GM03348 (cell line): ENCODE data around the gene PRORP.
"Not testable (repeated sequence)": the region's sequence is repeated elsewhere in the genome, so short reads cannot be mapped to it uniquely, and the experiment has no call there.

Source experiments
- DNase-seq: peaks from one replicate; pipeline ENCODE4 v3.0.0; 2012; ENCODE audit warnings: low spot score

Gene PRORP

GRCh38 chr14:35138585-35138984 lies 16.2 kb downstream of the PRORP start:
- no peak for DNase-seq

DNA sequence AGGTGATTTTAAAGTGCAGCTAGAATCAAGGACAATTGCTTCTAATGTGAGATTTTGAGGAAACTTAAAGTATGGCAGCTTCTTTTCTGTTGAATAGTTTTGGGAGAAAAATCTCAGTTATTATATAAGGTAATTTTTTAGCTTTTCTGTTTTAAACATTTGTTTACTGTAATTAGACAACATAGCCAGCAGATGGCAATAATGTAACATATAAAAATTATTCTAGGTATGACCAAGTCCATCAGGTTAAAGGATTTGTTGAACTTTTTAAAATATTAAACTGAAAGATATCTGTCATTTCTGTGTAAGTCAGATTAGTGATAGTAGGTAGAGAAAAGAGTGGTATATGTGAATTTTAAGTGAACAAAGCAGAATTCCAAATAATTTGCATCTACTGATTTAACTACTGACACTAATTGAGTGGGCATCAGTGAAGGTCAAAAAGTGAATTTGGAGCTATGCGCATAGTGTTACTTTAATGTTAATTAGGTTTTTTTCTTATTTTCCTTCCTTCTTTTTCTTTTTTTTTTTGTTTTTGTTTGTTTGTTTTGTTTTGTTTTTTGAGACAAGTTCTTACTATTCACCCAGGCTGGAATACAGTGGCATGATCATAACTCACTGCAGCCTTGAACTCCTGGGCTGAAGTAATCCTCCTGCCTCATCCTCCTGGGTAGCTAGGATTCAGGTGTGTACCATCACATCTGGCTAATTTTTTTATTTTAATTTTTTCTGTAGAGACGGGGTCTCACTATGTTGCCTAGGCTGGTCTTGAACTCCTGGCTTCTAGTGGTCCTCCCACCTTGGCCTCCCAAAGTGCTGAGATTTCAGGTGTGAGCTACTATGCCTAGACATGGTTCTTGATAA lies 18.6 kb downstream of the PRORP start:
- DNase-seq, result peak; percentile 47

- no peak for DNase-seq
Observed at GRCh38 chr14:35144029-35144428, 21.7 kb downstream of the PRORP start.

DNA sequence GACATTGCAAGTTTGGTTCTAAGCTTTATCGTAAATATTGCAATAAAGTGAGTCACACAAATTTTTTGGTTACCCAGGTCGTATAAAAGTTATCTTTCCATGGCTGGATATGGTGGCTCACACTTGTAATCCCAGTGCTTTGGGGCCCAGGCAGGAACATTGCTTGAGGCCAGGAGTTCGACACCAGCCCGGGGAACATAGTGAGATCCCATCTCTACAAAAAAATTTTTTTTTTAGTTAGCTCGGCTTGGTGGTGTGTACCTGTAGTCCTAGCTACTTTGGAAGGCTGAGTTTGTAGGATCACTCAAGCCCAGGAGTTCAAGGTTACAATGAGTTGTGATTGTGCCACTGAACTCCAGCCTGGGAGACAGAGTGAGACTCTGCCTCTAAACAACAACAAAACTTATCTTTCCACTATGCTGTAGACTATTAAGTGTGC lies 24.4 kb downstream of the PRORP start:
- DNase-seq, result no peak

DNA sequence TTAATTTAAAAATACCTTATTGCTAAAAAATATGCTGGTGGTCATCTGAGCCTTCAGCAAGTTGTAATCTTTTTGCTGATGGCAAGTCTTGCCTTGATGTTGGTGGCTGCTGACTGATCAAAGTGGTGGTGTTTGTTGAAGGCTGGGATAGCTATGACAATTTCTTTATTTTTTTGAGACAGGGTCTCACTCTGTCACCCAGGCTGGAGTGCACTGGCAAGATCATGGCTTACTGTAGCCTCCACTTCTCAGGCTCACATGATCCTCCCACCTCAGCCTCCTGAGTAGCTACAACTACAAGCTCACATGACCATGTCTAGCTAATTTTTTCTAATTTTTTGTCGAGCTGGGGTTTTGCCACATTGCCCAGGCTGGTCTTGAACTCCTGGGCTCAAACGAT lies 24.8 kb downstream of the PRORP start:
- DNase-seq, result no peak

DNA sequence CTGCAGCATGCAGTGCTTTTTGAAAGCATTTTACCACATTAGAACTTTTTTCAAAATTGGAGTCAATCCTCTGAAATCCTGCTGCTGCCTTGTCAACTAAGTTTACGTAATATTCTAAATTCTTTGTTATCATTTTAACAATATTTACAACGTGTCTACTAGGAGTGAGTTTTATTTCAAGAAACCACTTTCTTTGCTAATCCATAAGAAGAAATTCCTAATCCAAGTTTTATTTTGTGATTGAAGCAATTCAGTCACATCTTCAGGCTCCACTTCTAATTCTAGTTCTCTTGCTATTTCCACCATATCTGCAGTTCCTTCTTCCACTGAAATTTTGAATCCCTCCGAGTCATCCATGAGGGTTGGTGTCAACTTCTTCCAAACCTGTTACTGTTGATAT lies 25.4 kb downstream of the PRORP start:
- no peak for DNase-seq

DNA sequence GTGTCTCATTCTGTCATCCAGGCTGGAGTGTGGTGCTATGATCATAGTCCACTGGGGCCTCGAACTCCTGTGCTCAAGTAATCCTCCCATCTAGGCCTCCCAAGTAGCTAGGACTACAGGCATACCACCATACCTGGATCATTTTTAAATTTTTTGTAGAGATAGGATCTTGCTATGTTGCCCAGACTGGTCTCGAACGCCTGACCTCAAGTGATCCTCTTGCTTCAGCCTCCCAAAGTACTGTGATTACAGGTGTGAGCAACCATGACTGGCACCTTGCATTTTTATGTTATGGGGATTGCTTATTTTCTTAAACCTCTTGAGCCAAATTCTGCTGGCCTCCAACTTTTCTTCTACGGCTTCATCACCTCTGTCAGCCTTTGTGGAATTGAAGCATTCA lies 26.9 kb downstream of the PRORP start:
- DNase-seq, result no peak

- not testable (repeated sequence) for DNase-seq
Observed at GRCh38 chr14:35152531-35152930, 30.2 kb downstream of the PRORP start.

GRCh38 chr14:35154016-35154415 lies 31.7 kb downstream of the PRORP start:
- no peak for DNase-seq

DNA sequence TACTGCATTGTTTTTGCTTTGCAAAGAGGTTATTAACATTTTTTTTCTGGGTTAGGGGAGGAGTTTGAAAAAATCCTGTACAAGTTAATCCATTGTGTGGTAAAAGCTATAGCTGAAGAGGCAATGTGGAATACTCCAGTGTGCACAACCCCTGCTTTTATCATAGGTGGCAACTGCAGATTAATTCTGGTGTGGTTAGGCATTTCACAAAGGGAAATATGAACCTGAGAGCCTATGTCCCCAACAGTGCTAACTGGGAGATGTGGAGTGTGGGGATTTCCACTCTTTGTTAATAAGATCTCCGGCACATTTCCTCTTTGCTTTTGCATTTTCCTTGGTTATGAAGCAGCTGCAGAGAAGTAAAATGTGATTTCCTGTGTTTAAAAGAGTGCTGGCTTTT lies 33.6 kb downstream of the PRORP start:
- peak; percentile 19 for DNase-seq

- DNase-seq, result no peak
Observed at GRCh38 chr14:35158491-35158890, 36.1 kb downstream of the PRORP start.

- DNase-seq, result no peak
Observed at GRCh38 chr14:35158951-35159653, 36.8 kb downstream of the PRORP start.

DNA sequence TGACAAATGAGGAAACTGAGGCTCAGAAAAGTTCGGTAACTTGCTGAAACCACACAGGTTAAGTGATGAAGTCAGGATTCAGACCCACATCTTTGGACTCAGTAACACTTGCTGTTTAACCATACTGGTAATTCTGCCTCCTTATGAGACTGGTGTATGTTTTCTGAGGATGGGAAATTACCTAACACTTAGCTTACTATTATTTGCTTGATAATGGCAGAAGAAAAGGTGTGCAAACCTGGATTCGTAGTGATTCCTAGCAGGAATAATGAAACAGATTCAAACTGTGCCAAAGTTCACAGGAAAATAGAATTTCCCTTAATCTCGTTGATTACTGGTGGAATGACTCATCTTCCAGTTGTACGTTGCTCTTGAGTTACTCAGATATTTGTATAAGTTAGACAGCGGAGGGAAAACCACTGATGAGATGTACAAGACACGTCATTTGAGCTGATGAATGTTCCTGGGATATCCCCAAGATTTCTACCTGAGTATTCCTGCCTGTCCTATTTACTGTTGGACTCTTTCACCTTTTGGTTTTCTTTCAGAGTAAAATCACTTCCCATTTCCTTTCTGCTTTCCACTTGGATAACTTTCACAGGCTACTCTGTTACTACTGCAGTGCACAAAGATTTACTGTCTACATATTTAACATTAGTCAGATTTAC lies 37.5 kb downstream of the PRORP start:
- DNase-seq, result peak; percentile 63

DNA sequence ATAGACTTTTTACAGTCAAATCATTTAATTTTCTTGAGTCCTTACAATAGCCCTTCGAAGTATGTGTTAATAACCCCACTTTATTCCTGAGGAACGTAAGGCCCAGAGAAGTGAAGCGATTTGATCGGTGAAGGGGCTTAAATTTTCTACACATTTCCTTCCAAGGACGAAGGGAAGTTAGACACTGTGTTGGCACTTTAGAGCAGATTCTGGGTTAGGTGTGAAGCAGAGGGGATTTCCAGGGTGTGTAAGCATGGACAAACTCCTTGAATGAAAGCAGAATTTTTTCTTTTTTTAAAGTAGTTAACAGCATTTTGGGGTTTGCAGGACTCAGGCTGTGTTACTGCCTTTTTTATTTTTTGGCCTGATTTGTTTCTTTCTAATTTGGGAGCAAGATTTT lies 38.9 kb downstream of the PRORP start:
- no peak for DNase-seq

- no peak for DNase-seq
Observed at GRCh38 chr14:35163384-35163783, 41.0 kb downstream of the PRORP start.

DNA sequence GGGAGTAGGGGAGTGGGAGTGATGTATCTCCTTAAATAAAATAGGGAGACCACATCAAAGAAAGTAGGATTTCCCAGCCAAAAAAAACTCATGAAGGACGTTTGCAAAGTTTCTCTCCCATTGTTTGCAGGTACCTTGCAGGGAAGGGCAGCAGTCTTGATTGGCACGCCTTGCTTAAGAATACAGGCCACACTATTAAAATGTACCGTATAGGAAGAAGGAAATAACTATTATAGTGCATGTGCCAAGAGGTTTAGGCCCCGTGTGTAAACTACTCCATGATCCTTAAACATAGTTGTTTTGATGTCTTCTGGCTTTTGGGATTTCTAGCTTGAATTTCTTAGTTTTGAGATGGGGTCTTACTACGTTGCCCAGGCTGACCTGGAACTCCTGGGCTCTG lies 42.5 kb downstream of the PRORP start:
- no peak for DNase-seq

DNA sequence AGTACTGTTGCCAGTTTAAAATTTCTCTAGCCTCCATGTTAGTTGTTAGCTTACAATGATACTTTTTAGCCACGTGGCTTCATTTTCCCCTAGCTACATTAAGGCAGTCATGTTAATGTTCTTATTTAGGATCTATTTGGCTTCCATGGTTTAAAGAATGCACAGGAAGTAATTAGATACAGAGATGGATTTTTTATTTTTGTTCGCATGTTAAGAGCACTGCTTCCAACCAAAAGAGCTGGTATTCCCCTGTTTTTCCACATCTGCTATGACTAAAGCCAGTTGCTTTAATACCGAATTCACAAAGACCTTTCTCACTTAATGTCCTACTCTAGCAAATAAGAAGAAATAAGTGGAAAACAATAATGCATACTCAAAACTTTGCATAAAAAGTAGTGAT lies 45.1 kb downstream of the PRORP start:
- no peak for DNase-seq
